ENCODE measurements around the gene ARAF. TPM values are rescaled to one million over a fixed set of nuclear protein-coding genes. Genes with fewer than 3 reads are reported as not detected.
A peak's percentile ranks its signal among the peaks of the same experiment; 100 is the strongest.

Gene ARAF
- total and polyA plus RNA-seq, 2 of the 13 experiments (the other 11 are each of a cell fraction or from before 2014, with no cell fraction given) = 18.0 to 33.1 TPM

DNA sequence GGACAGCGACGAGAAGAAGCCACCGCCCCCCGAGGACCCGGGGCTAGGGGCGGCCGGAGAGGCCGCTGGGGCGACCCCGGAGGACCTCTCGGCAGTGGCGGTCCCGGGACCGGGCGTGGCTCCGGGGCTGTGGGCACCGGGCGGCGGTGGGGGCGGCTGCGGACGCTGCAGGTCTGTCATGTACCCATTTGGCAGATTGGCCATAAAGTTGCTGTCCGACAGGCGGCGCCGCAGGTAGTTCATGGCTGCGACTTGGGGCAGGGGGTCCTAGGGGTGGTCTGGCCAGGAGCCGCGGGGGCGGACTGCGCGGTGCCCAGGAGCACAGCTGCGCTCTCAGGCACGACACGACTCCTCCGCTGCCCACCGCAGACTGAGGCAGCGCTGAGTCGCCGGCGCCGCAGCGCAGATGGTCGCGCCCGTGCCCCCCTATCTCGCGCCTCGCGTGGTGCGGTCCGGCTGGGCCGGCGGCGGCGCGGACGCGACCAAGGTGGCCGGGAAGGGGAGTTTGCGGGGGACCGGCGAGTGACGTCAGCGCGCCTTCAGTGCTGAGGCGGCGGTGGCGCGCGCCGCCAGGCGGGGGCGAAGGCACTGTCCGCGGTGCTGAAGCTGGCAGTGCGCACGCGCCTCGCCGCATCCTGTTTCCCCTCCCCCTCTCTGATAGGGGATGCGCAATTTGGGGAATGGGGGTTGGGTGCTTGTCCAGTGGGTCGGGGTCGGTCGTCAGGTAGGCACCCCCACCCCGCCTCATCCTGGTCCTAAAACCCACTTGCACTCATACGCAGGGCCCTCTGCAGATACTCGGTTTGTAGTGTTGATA, 58.7 kb downstream of the ARAF start, which contains the start of gene SYN1 (continued):
- TF ChIP-seq, protein P1, sequence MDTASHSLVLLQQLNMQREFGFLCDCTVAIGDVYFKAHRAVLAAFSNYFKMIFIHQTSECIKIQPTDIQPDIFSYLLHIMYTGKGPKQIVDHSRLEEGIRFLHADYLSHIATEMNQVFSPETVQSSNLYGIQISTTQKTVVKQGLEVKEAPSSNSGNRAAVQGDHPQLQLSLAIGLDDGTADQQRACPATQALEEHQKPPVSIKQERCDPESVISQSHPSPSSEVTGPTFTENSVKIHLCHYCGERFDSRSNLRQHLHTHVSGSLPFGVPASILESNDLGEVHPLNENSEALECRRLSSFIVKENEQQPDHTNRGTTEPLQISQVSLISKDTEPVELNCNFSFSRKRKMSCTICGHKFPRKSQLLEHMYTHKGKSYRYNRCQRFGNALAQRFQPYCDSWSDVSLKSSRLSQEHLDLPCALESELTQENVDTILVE (CRISPR knock-in tag; IDR thresholded peaks at IDR 0.05) = 0 out of 2 replicates have a peak, but pooled peaks have one; percentile 32
- no peak for TF ChIP-seq ZNF101 (CRISPR knock-in tag; IDR thresholded peaks at IDR 0.05; ENCODE audit: borderline replicate concordance, low read depth)
- no peak for TF ChIP-seq JARID2 (CRISPR knock-in tag; IDR thresholded peaks at IDR 0.05; ENCODE audit: insufficient replicate concordance)
- TF ChIP-seq HOXA3 (CRISPR knock-in tag; IDR thresholded peaks at IDR 0.05) = peak; percentile 81
- peak; percentile 84 for TF ChIP-seq TMF1 (CRISPR knock-in tag; IDR thresholded peaks at IDR 0.05; ENCODE audit: low read depth)
- TF ChIP-seq LCORL (IDR thresholded peaks at IDR 0.05) = no peak
- TF ChIP-seq LCORL (CRISPR knock-in tag; IDR thresholded peaks at IDR 0.05) = no peak
- TF ChIP-seq ZNF292 (CRISPR knock-in tag; IDR thresholded peaks at IDR 0.05; ENCODE audit: borderline replicate concordance, low read depth) = no peak
- 0 out of 2 replicates have a peak, but pooled peaks have one; percentile 33 for TF ChIP-seq ZNF451 (CRISPR knock-in tag; IDR thresholded peaks at IDR 0.05)
- TF ChIP-seq ZNF577 (CRISPR knock-in tag; IDR thresholded peaks at IDR 0.05; ENCODE audit: borderline replicate concordance, low read depth) = no peak
- peak; percentile 72 for TF ChIP-seq ZNF629 (CRISPR knock-in tag; conservative IDR thresholded peaks at IDR 0.05)
- peak; percentile 55; the same call in 1 of the 2 replicates for TF ChIP-seq GLI4 (CRISPR knock-in tag; IDR thresholded peaks at IDR 0.05; ENCODE audit: borderline replicate concordance)
- no peak for TF ChIP-seq GATA4 (IDR thresholded peaks at IDR 0.05; ENCODE audit: borderline replicate concordance, low read depth)
- TF ChIP-seq, protein P2, sequence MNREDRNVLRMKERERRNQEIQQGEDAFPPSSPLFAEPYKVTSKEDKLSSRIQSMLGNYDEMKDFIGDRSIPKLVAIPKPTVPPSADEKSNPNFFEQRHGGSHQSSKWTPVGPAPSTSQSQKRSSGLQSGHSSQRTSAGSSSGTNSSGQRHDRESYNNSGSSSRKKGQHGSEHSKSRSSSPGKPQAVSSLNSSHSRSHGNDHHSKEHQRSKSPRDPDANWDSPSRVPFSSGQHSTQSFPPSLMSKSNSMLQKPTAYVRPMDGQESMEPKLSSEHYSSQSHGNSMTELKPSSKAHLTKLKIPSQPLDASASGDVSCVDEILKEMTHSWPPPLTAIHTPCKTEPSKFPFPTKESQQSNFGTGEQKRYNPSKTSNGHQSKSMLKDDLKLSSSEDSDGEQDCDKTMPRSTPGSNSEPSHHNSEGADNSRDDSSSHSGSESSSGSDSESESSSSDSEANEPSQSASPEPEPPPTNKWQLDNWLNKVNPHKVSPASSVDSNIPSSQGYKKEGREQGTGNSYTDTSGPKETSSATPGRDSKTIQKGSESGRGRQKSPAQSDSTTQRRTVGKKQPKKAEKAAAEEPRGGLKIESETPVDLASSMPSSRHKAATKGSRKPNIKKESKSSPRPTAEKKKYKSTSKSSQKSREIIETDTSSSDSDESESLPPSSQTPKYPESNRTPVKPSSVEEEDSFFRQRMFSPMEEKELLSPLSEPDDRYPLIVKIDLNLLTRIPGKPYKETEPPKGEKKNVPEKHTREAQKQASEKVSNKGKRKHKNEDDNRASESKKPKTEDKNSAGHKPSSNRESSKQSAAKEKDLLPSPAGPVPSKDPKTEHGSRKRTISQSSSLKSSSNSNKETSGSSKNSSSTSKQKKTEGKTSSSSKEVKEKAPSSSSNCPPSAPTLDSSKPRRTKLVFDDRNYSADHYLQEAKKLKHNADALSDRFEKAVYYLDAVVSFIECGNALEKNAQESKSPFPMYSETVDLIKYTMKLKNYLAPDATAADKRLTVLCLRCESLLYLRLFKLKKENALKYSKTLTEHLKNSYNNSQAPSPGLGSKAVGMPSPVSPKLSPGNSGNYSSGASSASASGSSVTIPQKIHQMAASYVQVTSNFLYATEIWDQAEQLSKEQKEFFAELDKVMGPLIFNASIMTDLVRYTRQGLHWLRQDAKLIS (CRISPR knock-in tag; IDR thresholded peaks at IDR 0.05) = no peak
- peak; percentile 41; the same call in 1 of the 2 replicates for TF ChIP-seq RAD21 (CRISPR knock-in tag; IDR thresholded peaks at IDR 0.05)
- TF ChIP-seq PRPF4 (IDR thresholded peaks at IDR 0.05; ENCODE audit: low read depth, low read length, poor library complexity, severe bottlenecking) = no peak
- no peak for TF ChIP-seq TCF7L2 (IDR thresholded peaks at IDR 0.05; ENCODE audit: low read depth, low read length)
- TF ChIP-seq ELF4 (CRISPR knock-in tag; IDR thresholded peaks at IDR 0.05; ENCODE audit: borderline replicate concordance) = no peak
- peak; percentile 87 for TF ChIP-seq TOPORS (CRISPR knock-in tag; IDR thresholded peaks at IDR 0.05)
- TF ChIP-seq MTF2 (CRISPR knock-in tag; IDR thresholded peaks at IDR 0.05; ENCODE audit: borderline replicate concordance) = no peak
- no peak for TF ChIP-seq ZNF703 (CRISPR knock-in tag; IDR thresholded peaks at IDR 0.05; ENCODE audit: borderline replicate concordance)
- no peak; the same call in 1 of the 2 replicates for TF ChIP-seq NKX3-1 (CRISPR knock-in tag; IDR thresholded peaks at IDR 0.05)
- TF ChIP-seq CC2D1A (CRISPR knock-in tag; IDR thresholded peaks at IDR 0.05) = no peak
- no peak for TF ChIP-seq SIN3A (IDR thresholded peaks at IDR 0.05; ENCODE audit: borderline replicate concordance, low read depth, low read length)
- no peak for TF ChIP-seq ZNF264 (CRISPR knock-in tag; IDR thresholded peaks at IDR 0.05)
- no peak for TF ChIP-seq ZNF430 (CRISPR knock-in tag; IDR thresholded peaks at IDR 0.05)
- TF ChIP-seq SOX6 (IDR thresholded peaks at IDR 0.05) = no peak
- TF ChIP-seq SOX6 (CRISPR knock-in tag; IDR thresholded peaks at IDR 0.05) = no peak
